Thyroid gland (tissue), 4 donors: Measurements from ENCODE around the gene FRAS1.

Source experiments
- CTCF ChIP-seq, 6 experiments: fragments of 200-600 bp in 3 of 6; fragments of 450-650 bp in 3 of 6; sonication (generic) in 3 of 6; IDR thresholded peaks; one replicate each; pipeline ENCODE4 v1.5.1; 2016 to 2019; ENCODE audit warnings: antibody characterized with exemption in 6 of 6, mild to moderate bottlenecking in 2 of 6, inconsistent platforms in 1 of 6, moderate library complexity in 1 of 6
- POLR2A ChIP-seq, 2 donors: fragments of 450-650 bp; IDR thresholded peaks; one replicate each; pipeline ENCODE4 v1.6.1; 2017; ENCODE audit warnings: antibody characterized with exemption in 2 of 2, mild to moderate bottlenecking in 2 of 2, moderate library complexity in 1 of 2

- TF ChIP-seq CTCF (IDR thresholded peaks at IDR 0.05) (no peak), POLR2A (IDR thresholded peaks at IDR 0.05) (no peak)
Observed at GRCh38 chr4:78426972-78427371, 369.8 kb downstream of the FRAS1 start.
